Osteoblast (primary cell): ENCODE measurements around the gene COCH. TPM values are rescaled to one million over a fixed set of nuclear protein-coding genes. Genes with fewer than 3 reads are reported as not detected.

ENCODE experiments used
- DNase-seq: peaks from one replicate; pipeline ENCODE4 v3.0.0; 2011; ENCODE audit warnings: low spot score, mixed read lengths; ENCODE audit not compliant: insufficient read length; ENCODE audit errors: missing footprints
- H2AFZ ChIP-seq: 2 replicates; pipeline ENCODE4 v1.6.0; 2011; ENCODE audit warnings: mild to moderate bottlenecking, low read length
- H3K27ac ChIP-seq: 2 replicates; pipeline ENCODE4 v1.5.1; 2011; ENCODE audit warnings: mild to moderate bottlenecking, low read depth, low read length, moderate library complexity
- H3K27me3 ChIP-seq: 2 replicates; pipeline ENCODE4 v1.6.0; 2012; ENCODE audit warnings: mild to moderate bottlenecking, control low read depth, inconsistent platforms, low read length, moderate library complexity; ENCODE audit not compliant: insufficient read depth
- H3K36me3 ChIP-seq: 2 replicates; pipeline ENCODE4 v1.5.1; 2011; ENCODE audit warnings: mild to moderate bottlenecking, low read length, control low read depth, moderate library complexity; ENCODE audit not compliant: insufficient read depth
- H3K4me1 ChIP-seq: 2 replicates; pipeline ENCODE4 v1.5.1; 2011; ENCODE audit warnings: mild to moderate bottlenecking, low read length, control low read depth, moderate library complexity; ENCODE audit not compliant: insufficient read depth
- H3K4me2 ChIP-seq: 2 replicates; pipeline ENCODE4 v1.6.0; 2011; ENCODE audit warnings: mild to moderate bottlenecking, low read length; ENCODE audit not compliant: insufficient read depth
- H3K4me3 ChIP-seq: fragments of 200-600 bp; sonication (generic); 3 replicates; pipeline ENCODE4 v1.5.1; 2012; ENCODE audit warnings: mild to moderate bottlenecking, low read length, inconsistent platforms; ENCODE audit not compliant: insufficient read depth
- H3K79me2 ChIP-seq: 2 replicates; pipeline ENCODE4 v1.6.0; 2012; ENCODE audit warnings: mild to moderate bottlenecking, low read length, control low read depth, inconsistent platforms; ENCODE audit not compliant: insufficient read depth
- H3K9me3 ChIP-seq: 2 replicates; pipeline ENCODE4 v1.5.1; 2011; ENCODE audit warnings: low read depth, low read length, control low read depth
- H4K20me1 ChIP-seq: 2 replicates; pipeline ENCODE4 v1.6.0; 2012; ENCODE audit warnings: mild to moderate bottlenecking, low read length, control low read depth; ENCODE audit not compliant: insufficient read depth
- total RNA-seq: library from RNA; depleted of rRNA; stranded (reverse); fragments of >200 nt; gene quantifications from 2 replicates; pipeline ENCODE4 v1.2.3, GENCODE V29; 2012
- TF ChIP-seq, protein P1 (sequence below): IDR thresholded peaks from 2 replicates; pipeline ENCODE4 v1.5.1; 2011; ENCODE audit warnings: mild to moderate bottlenecking, low read depth, low read length, moderate library complexity; ENCODE audit errors: extremely low read depth

Gene COCH
- total RNA-seq: 0.29 and 1.1 TPM in 2 replicates

DNA sequence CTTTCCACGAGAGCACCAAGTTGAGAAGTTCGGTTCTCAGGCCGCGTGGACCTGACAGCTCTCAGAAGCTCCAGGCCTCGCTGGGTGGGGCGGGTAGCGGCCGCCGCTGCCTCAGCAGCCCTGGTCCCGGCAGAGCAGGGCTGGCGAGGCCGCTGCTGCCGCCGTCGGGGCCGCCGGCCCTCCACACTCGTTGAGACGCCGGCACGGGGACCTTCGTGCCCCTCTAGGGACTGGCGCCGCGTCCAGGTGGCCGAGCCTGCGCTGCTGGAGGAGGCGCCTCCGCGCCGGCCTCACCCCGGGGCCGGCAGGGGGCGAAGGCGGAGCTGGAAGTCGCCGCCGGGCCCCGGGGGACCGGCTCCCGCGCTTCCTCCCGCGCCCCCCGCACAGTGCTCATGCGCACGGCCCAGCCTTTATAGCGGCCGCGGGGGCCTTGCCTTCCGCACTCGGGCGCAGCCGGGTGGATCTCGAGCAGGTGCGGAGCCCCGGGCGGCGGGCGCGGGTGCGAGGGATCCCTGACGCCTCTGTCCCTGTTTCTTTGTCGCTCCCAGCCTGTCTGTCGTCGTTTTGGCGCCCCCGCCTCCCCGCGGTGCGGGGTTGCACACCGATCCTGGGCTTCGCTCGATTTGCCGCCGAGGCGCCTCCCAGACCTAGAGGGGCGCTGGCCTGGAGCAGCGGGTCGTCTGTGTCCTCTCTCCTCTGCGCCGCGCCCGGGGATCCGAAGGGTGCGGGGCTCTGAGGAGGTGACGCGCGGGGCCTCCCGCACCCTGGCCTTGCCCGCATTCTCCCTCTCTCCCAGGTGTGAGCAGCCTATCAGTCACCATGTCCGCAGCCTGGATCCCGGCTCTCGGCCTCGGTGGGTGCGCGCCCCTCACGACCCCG lies at the start of gene COCH:
COCH (plus strand) TSS at position 440 of the 879 bp plus-strand sequence; CDS start at position 820, 380 bp downstream.
- H3K27me3 ChIP-seq: peaks cover 64% of the 10 kb centered on the region

GRCh38 chr14:30826070-30826469 lies 48.3 kb upstream of the COCH start:
- no peaks in the 10 kb centered on the region for H4K20me1 ChIP-seq
- H3K4me2 ChIP-seq: no peak overlapping the region
- H3K36me3 ChIP-seq: no peaks in the 10 kb centered on the region
- H3K9me3 ChIP-seq: no peaks in the 10 kb centered on the region
- H2AFZ ChIP-seq: no peak overlapping the region
- peaks cover 4% of the 10 kb centered on the region for H3K27me3 ChIP-seq
- TF ChIP-seq, protein P1, sequence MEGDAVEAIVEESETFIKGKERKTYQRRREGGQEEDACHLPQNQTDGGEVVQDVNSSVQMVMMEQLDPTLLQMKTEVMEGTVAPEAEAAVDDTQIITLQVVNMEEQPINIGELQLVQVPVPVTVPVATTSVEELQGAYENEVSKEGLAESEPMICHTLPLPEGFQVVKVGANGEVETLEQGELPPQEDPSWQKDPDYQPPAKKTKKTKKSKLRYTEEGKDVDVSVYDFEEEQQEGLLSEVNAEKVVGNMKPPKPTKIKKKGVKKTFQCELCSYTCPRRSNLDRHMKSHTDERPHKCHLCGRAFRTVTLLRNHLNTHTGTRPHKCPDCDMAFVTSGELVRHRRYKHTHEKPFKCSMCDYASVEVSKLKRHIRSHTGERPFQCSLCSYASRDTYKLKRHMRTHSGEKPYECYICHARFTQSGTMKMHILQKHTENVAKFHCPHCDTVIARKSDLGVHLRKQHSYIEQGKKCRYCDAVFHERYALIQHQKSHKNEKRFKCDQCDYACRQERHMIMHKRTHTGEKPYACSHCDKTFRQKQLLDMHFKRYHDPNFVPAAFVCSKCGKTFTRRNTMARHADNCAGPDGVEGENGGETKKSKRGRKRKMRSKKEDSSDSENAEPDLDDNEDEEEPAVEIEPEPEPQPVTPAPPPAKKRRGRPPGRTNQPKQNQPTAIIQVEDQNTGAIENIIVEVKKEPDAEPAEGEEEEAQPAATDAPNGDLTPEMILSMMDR: no peak
- no peak overlapping the region for H3K4me3 ChIP-seq
- H3K4me1 ChIP-seq: no peaks in the 10 kb centered on the region
- H3K79me2 ChIP-seq: no peaks in the 10 kb centered on the region
- DNase-seq: no peak
- no peak overlapping the region for H3K27ac ChIP-seq

More for the DNA sequence above, at the start of gene COCH:
- Histone ChIP-seq H4K20me1 (no peaks in the 10 kb centered on the region), H3K9me3 (no peaks in the 10 kb centered on the region), H3K27ac (no peak within 1 kb of the TSS), H3K4me2 (peak within 1 kb of the TSS; percentile 73), H3K4me1 (peaks cover 10% of the 10 kb centered on the region), H3K79me2 (no peaks in the 10 kb centered on the region), H3K36me3 (no peaks in the 10 kb centered on the region), H3K4me3 (peak within 1 kb of the TSS; percentile 64), H2AFZ (peak within 1 kb of the TSS; percentile 41)
- DNase-seq: peak; percentile 88
- TF ChIP-seq, protein P1: no peak

DNA sequence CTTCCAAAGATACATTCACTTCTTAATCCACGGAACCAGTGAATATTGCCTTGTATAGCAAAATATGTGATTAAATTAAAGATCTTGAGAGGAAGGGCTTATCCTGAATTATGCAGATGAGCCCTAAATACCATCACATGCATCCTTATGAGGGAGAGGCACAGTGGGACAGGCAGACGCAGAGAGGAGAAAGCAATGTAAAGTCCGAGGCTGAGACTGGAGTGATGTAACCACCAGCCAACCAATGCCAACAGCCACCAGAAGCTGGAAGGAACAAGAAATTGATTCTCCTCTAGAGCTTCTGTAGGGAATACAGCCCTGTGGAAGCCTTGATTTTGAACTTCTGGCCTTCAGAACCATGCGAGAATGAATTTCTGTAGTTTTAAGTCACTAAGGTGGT lies 44.5 kb upstream of the COCH start:
- Histone ChIP-seq H3K27ac (no peak overlapping the region), H4K20me1 (no peaks in the 10 kb centered on the region), H3K79me2 (no peaks in the 10 kb centered on the region), H3K9me3 (no peaks in the 10 kb centered on the region), H2AFZ (no peak overlapping the region), H3K36me3 (no peaks in the 10 kb centered on the region), H3K4me1 (no peaks in the 10 kb centered on the region), H3K27me3 (no peaks in the 10 kb centered on the region), H3K4me3 (no peak overlapping the region), H3K4me2 (no peak overlapping the region)
- TF ChIP-seq, protein P1: no peak
- DNase-seq: no peak

DNA sequence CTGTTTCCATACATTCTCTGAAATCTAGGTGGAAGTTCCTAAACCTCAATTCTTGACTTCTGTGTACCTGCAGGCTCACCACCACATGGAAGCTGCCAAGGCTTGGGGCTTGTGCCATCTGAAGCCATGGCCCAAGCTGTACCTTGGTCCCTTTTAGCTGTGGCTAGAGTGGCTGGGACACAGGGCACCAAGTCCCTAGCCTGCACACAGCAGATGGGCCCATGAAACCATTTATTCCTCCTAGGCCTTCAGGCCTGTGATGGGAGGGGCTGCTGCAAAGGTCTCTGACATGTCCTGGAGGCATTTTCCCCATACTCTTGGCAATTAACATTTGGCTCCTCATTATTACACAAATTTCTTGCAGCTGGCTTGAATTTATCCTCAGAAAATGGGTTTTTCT lies 40.0 kb upstream of the COCH start:
- no peak overlapping the region for H3K27ac ChIP-seq
- no peaks in the 10 kb centered on the region for H3K27me3 ChIP-seq
- no peaks in the 10 kb centered on the region for H3K36me3 ChIP-seq
- TF ChIP-seq, protein P1: no peak
- no peak overlapping the region for H2AFZ ChIP-seq
- H3K9me3 ChIP-seq: no peaks in the 10 kb centered on the region
- no peak overlapping the region for H3K4me2 ChIP-seq
- H3K4me1 ChIP-seq: no peaks in the 10 kb centered on the region
- H4K20me1 ChIP-seq: no peaks in the 10 kb centered on the region
- no peak overlapping the region for H3K4me3 ChIP-seq
- DNase-seq: no peak
- H3K79me2 ChIP-seq: no peaks in the 10 kb centered on the region
